ENCODE results near the gene CLSTN1. TPM values are rescaled to one million over a fixed set of nuclear protein-coding genes. Genes with fewer than 3 reads are reported as not detected.
A peak's percentile ranks its signal among the peaks of the same experiment; 100 is the strongest.

The CLSTN1 gene
- total and polyA plus RNA-seq, 10 of the 15 experiments (the other 5 are each of a cell fraction or from before 2014, with no cell fraction given), result 2.7 to 64.4 (median 23.2) TPM

DNA sequence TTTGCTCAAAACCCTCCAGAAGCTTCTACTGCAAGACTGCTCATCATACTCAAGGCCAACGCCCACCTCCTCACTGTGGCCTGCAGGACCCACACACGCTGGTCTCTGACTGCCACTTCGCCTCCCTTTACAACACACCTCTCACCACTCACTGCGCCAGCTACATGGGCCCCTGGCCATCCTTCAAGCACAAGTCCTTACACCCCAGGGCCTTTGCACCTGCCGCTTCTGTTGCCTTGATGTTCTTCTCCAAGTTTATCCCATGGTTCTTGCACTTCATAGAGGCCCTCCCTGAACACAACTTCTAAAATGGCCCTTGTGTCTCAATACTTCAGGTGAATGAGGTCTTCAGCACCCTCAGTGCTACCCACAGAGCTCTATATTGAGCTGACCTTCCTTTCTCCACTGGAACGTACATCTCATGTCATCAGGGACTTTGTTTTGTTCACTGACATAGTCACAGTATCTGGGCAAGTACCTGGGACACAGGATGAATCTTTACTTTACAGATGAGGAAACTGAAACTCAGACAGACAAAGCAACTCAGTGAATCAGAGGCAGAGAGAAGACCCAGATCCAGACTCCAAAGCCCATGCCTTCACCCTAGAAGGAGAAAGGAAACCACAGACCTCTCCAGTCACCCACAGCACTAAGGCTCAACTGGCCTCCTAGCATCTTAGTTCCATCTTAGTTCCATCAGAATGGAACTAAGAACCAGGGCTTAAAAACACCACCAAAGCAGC, 34.7 kb upstream of the CLSTN1 start:
- SMC1A ChIA-PET (ENCODE audit: uncharacterized antibody, unreplicated experiment), result interaction anchor here (0.9 to 1.4 kb wide), 3 partner anchors 56 to 74 kb away, joined by 3 to 4 read pairs (median 4); no protein-coding TSS in a partner anchor
- RAD21 ChIA-PET (ENCODE audit: unreplicated experiment), result interaction anchor here (1.1 to 1.7 kb wide), 3 partner anchors 10 to 73 kb away, joined by 3 to 15 read pairs (median 3); no protein-coding TSS in a partner anchor
- POLR2A ChIA-PET, result no interaction called here
- Histone ChIP-seq H3K9ac (ENCODE audit: control insufficient read depth, insufficient read depth, low read length) (no peak overlapping the region), H3K4me3 (no peak overlapping the region), H3K4me1 (ENCODE audit: control insufficient read depth, insufficient read depth, low read length) (peaks cover 20% of the 10 kb centered on the region), H3K9me3 (replicated peaks; ENCODE audit: control insufficient read depth, insufficient read depth, low read length) (no peaks in the 10 kb centered on the region; the same call in 2 of the 3 replicates), H2AFZ (ENCODE audit: control insufficient read depth, low read depth, low read length) (no peak overlapping the region), H4K20me1 (ENCODE audit: control insufficient read depth, insufficient read depth) (no peaks in the 10 kb centered on the region), H3K4me2 (ENCODE audit: control insufficient read depth, insufficient read depth) (no peak overlapping the region), H3K79me2 (ENCODE audit: control insufficient read depth, insufficient read depth, low read length) (no peaks in the 10 kb centered on the region), H3K36me3 (ENCODE audit: control insufficient read depth in 2 of 2, insufficient read depth in 2 of 2, low read length in 1 of 2) (peaks cover 0 to 3% of the 10 kb centered on the region in 2 experiments; a peak in 1 of 4 replicates), H3K27ac (ENCODE audit: control insufficient read depth, insufficient read depth) (peak overlapping the region; percentile 33), H3K27me3 (replicated peaks in 1 of 2; ENCODE audit: control insufficient read depth in 2 of 2, insufficient read depth in 2 of 2, low read length in 1 of 2) (no peaks in the 10 kb centered on the region)
- WGBS (ENCODE audit: insufficient coverage, insufficient replicate concordance, low lambda C conversion rate, missing lambda C conversion rate), result 71% methylated on average over 6 of the region's 6 CpGs
- TF ChIP-seq, protein P1, sequence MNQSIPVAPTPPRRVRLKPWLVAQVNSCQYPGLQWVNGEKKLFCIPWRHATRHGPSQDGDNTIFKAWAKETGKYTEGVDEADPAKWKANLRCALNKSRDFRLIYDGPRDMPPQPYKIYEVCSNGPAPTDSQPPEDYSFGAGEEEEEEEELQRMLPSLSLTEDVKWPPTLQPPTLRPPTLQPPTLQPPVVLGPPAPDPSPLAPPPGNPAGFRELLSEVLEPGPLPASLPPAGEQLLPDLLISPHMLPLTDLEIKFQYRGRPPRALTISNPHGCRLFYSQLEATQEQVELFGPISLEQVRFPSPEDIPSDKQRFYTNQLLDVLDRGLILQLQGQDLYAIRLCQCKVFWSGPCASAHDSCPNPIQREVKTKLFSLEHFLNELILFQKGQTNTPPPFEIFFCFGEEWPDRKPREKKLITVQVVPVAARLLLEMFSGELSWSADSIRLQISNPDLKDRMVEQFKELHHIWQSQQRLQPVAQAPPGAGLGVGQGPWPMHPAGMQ (IDR thresholded peaks at IDR 0.05; ENCODE audit: borderline replicate concordance), result no peak
- TF ChIP-seq ESRRA (IDR thresholded peaks at IDR 0.05; ENCODE audit: low read length) (no peak), NFYB (IDR thresholded peaks at IDR 0.05; ENCODE audit: insufficient read depth, low read depth, low read length) (no peak), PAX8 (IDR thresholded peaks at IDR 0.05) (no peak), RUNX3 (IDR thresholded peaks at IDR 0.05; ENCODE audit: low read length) (peak; percentile 28; the same call in 1 of the 2 replicates), TCF12 (IDR thresholded peaks at IDR 0.05; ENCODE audit: low read depth, low read length) (no peak), SMAD1 (IDR thresholded peaks at IDR 0.05; ENCODE audit: low read depth, partially characterized antibody) (no peak)
- intact Hi-C loops (cut with micrococcal nuclease; ENCODE audit: unreplicated experiment) (no loop called here), in situ Hi-C loops (cut with MboI) (no loop called here)
- FAIRE-seq, result no peak
- no TSS peak for BruUV-seq (replicated peaks)
- DNase-seq (ENCODE audit: low read depth, low spot score), result no peak
- CTCF ChIA-PET, result interaction anchor here (0.8 to 19.1 kb wide), 3 partner anchors 58 to 85 kb away, joined by 3 to 562 read pairs (median 4); partner anchors contain the start of genes LZIC and NMNAT1
- peak; percentile 35; the same call in 2 of the 3 replicates for ATAC-seq
